ENCODE results near the gene DNAJC7. TPM values are rescaled to one million over a fixed set of nuclear protein-coding genes. Genes with fewer than 3 reads are reported as not detected.
A peak's percentile ranks its signal among the peaks of the same experiment; 100 is the strongest.
"Not testable (repeated sequence)": the region's sequence is repeated elsewhere in the genome, so short reads cannot be mapped to it uniquely, and the experiment has no call there.

The DNAJC7 gene
- total RNA-seq, 1 experiment from 2014 or later: 94.6 TPM

- no peak for DNase-seq (ENCODE audit: low spot score)
- H3K27ac ChIP-seq (ENCODE audit: low read depth, low read length, poor library complexity, severe bottlenecking): no peak overlapping the region
- H3K4me1 ChIP-seq (ENCODE audit: insufficient read depth, low read length, poor library complexity, severe bottlenecking): no peaks in the 10 kb centered on the region
- BruUV-seq (replicated peaks): no TSS peak
- ChIA-PET CTCF (interaction anchor here (0.5 kb wide), 1 partner anchor 28 kb away, joined by 5 read pairs; no protein-coding TSS in a partner anchor), POLR2A (ENCODE audit: low non-redundant PET) (no interaction called here)
- H3K9me3 ChIP-seq (ENCODE audit: low read depth, low read length, poor library complexity, severe bottlenecking): no peaks in the 10 kb centered on the region
- TF ChIP-seq CTCF (conservative IDR thresholded peaks at IDR 0.05; ENCODE audit: low read depth, low read length) (no peak), EZH2 (IDR thresholded peaks at IDR 0.05; ENCODE audit: borderline replicate concordance, low read depth, low read length, poor library complexity, severe bottlenecking) (no peak)
- intact Hi-C loops (cut with micrococcal nuclease; ENCODE audit: unreplicated experiment): no loop called here
- H3K4me3 ChIP-seq (ENCODE audit: low read depth, low read length, poor library complexity, severe bottlenecking): no peak overlapping the region
- no peaks in the 10 kb centered on the region for H3K27me3 ChIP-seq (replicated peaks; ENCODE audit: insufficient read depth, low read depth, low read length, poor library complexity)
- no peaks in the 10 kb centered on the region for H3K36me3 ChIP-seq (ENCODE audit: insufficient read depth, low read length, poor library complexity, severe bottlenecking)
Measured at GRCh38 chr17:41937970-41938954, 79.0 kb downstream of the DNAJC7 start.

- Histone ChIP-seq H3K4me1 (ENCODE audit: insufficient read depth, low read length, poor library complexity, severe bottlenecking) (no peaks in the 10 kb centered on the region), H3K4me3 (ENCODE audit: low read depth, low read length, poor library complexity, severe bottlenecking) (no peak overlapping the region), H3K27ac (ENCODE audit: low read depth, low read length, poor library complexity, severe bottlenecking) (no peak overlapping the region), H3K27me3 (replicated peaks; ENCODE audit: insufficient read depth, low read depth, low read length, poor library complexity) (no peaks in the 10 kb centered on the region), H3K9me3 (ENCODE audit: low read depth, low read length, poor library complexity, severe bottlenecking) (no peaks in the 10 kb centered on the region), H3K36me3 (ENCODE audit: insufficient read depth, low read length, poor library complexity, severe bottlenecking) (no peaks in the 10 kb centered on the region)
- no TSS peak for BruUV-seq (replicated peaks)
- no peak for DNase-seq (ENCODE audit: low spot score)
- TF ChIP-seq CTCF (conservative IDR thresholded peaks at IDR 0.05; ENCODE audit: low read depth, low read length): no peak
- TF ChIP-seq EZH2 (IDR thresholded peaks at IDR 0.05; ENCODE audit: borderline replicate concordance, low read depth, low read length, poor library complexity, severe bottlenecking): no peak
- CTCF ChIA-PET: no interaction called here
- POLR2A ChIA-PET (ENCODE audit: low non-redundant PET): no interaction called here
- intact Hi-C loops (cut with micrococcal nuclease; ENCODE audit: unreplicated experiment): no loop called here
Measured at GRCh38 chr17:41935641-41936040, 81.6 kb downstream of the DNAJC7 start.

GRCh38 chr17:41932816-41933389, 84.3 kb downstream of the DNAJC7 start:
- intact Hi-C loops (cut with micrococcal nuclease; ENCODE audit: unreplicated experiment): no loop called here
- no peak overlapping the region for H3K4me3 ChIP-seq (ENCODE audit: low read depth, low read length, poor library complexity, severe bottlenecking)
- DNase-seq (ENCODE audit: low spot score): no peak
- BruUV-seq (replicated peaks): no TSS peak
- POLR2A ChIA-PET (ENCODE audit: low non-redundant PET): no interaction called here
- H3K9me3 ChIP-seq (ENCODE audit: low read depth, low read length, poor library complexity, severe bottlenecking): no peaks in the 10 kb centered on the region
- H3K27me3 ChIP-seq (replicated peaks; ENCODE audit: insufficient read depth, low read depth, low read length, poor library complexity): no peaks in the 10 kb centered on the region
- H3K4me1 ChIP-seq (ENCODE audit: insufficient read depth, low read length, poor library complexity, severe bottlenecking): no peaks in the 10 kb centered on the region
- no peak for TF ChIP-seq CTCF (conservative IDR thresholded peaks at IDR 0.05; ENCODE audit: low read depth, low read length)
- TF ChIP-seq EZH2 (IDR thresholded peaks at IDR 0.05; ENCODE audit: borderline replicate concordance, low read depth, low read length, poor library complexity, severe bottlenecking): no peak
- CTCF ChIA-PET: interaction anchor here (0.6 kb wide), 1 partner anchor 14 kb away, joined by 8 read pairs; the partner anchor contains the start of gene ACLY
- H3K27ac ChIP-seq (ENCODE audit: low read depth, low read length, poor library complexity, severe bottlenecking): no peak overlapping the region
- H3K36me3 ChIP-seq (ENCODE audit: insufficient read depth, low read length, poor library complexity, severe bottlenecking): no peaks in the 10 kb centered on the region

GRCh38 chr17:41931715-41932114, 85.5 kb downstream of the DNAJC7 start:
- H3K4me1 ChIP-seq (ENCODE audit: insufficient read depth, low read length, poor library complexity, severe bottlenecking); H3K4me3 ChIP-seq (ENCODE audit: low read depth, low read length, poor library complexity, severe bottlenecking); H3K9me3 ChIP-seq (ENCODE audit: low read depth, low read length, poor library complexity, severe bottlenecking); BruUV-seq (replicated peaks); DNase-seq (ENCODE audit: low spot score); H3K27ac ChIP-seq (ENCODE audit: low read depth, low read length, poor library complexity, severe bottlenecking); POLR2A ChIA-PET (ENCODE audit: low non-redundant PET); CTCF ChIA-PET; H3K27me3 ChIP-seq (replicated peaks; ENCODE audit: insufficient read depth, low read depth, low read length, poor library complexity); H3K36me3 ChIP-seq (ENCODE audit: insufficient read depth, low read length, poor library complexity, severe bottlenecking); intact Hi-C loops (cut with micrococcal nuclease; ENCODE audit: unreplicated experiment): not testable (repeated sequence)

- H3K27ac ChIP-seq (ENCODE audit: low read depth, low read length, poor library complexity, severe bottlenecking): peak overlapping the region; percentile 37
- H3K4me1 ChIP-seq (ENCODE audit: insufficient read depth, low read length, poor library complexity, severe bottlenecking); H3K9me3 ChIP-seq (ENCODE audit: low read depth, low read length, poor library complexity, severe bottlenecking); DNase-seq (ENCODE audit: low spot score); H3K36me3 ChIP-seq (ENCODE audit: insufficient read depth, low read length, poor library complexity, severe bottlenecking); intact Hi-C loops (cut with micrococcal nuclease; ENCODE audit: unreplicated experiment); H3K27me3 ChIP-seq (replicated peaks; ENCODE audit: insufficient read depth, low read depth, low read length, poor library complexity): not testable (repeated sequence)
- H3K4me3 ChIP-seq (ENCODE audit: low read depth, low read length, poor library complexity, severe bottlenecking): peak overlapping the region; percentile 56
- ChIA-PET POLR2A (ENCODE audit: low non-redundant PET) (interaction anchor here (0.5 to 1.0 kb wide), 3 partner anchors 36 to 239 kb away, joined by 4 to 8 read pairs (median 5); partner anchors contain the start of gene CNP), CTCF (interaction anchor here (0.5 to 0.8 kb wide), 3 partner anchors 12 to 605 kb away, joined by 3 to 5 read pairs (median 4); partner anchors contain the start of genes ACLY and NAGLU)
- TSS peak; percentile 70 for BruUV-seq (replicated peaks)
Measured at GRCh38 chr17:41930833-41931156, 86.4 kb downstream of the DNAJC7 start.

Data from A673 (cell line).